Stomach smooth muscle (tissue), 2 donors: ENCODE measurements around the gene FSTL3.
"Not testable (repeated sequence)": the region's sequence is repeated elsewhere in the genome, so short reads cannot be mapped to it uniquely, and the experiment has no call there.

Source experiments
- H3K27ac ChIP-seq: one replicate; pipeline ENCODE4 v1.7.0; 2013; ENCODE audit warnings: mild to moderate bottlenecking, low read length, inconsistent platforms
- H3K27me3 ChIP-seq, 2 donors: one replicate each; pipeline ENCODE4 v1.7.0; 2013; ENCODE audit warnings: low read length in 2 of 2; ENCODE audit not compliant: insufficient read depth in 2 of 2, control insufficient read depth in 1 of 2
- H3K36me3 ChIP-seq, 2 donors: one replicate each; pipeline ENCODE4 v1.7.0; 2013; ENCODE audit warnings: low read length in 2 of 2; ENCODE audit not compliant: control insufficient read depth in 2 of 2, insufficient read depth in 2 of 2
- H3K4me1 ChIP-seq: one replicate; pipeline ENCODE4 v1.7.0; 2013; ENCODE audit warnings: low read length; ENCODE audit not compliant: control insufficient read depth, insufficient read depth
- H3K4me3 ChIP-seq, 2 donors: one replicate each; pipeline ENCODE4 v1.7.0; 2013; ENCODE audit warnings: low read length in 2 of 2
- H3K9ac ChIP-seq, 2 donors: one replicate each; pipeline ENCODE4 v1.7.0; 2013; ENCODE audit warnings: low read length in 2 of 2, mild to moderate bottlenecking in 1 of 2
- H3K9me3 ChIP-seq, 2 donors: one replicate each; pipeline ENCODE4 v1.7.0; 2013; ENCODE audit warnings: low read length in 2 of 2; ENCODE audit not compliant: control insufficient read depth in 2 of 2
- donor health status: healthy.
- donor health status: Pancreatic carcinoma.

The FSTL3 gene

DNA sequence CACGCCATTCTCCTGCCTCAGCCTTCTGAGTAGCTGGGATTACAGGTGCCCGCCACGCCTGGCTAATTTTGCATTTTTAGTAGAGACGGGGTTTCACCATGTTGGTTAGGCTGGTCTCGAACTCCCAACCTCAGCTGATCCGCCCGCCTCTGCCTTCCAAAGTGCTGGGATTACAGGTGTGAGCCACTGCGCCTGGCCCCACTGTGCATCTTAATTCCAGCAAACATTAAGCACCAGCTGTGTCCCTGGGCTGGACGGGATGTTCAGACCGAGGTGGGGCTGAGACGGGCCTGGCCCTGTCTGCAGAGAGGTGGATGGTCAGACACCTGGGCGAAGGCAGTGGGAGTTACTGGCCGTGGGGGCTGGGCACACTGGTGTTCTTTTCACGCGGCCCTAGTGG, 53.4 kb downstream of the FSTL3 start:
- not testable (repeated sequence) for H3K27ac ChIP-seq, H3K9me3 ChIP-seq, H3K4me3 ChIP-seq, H3K36me3 ChIP-seq, H3K9ac ChIP-seq, H3K27me3 ChIP-seq, H3K4me1 ChIP-seq

DNA sequence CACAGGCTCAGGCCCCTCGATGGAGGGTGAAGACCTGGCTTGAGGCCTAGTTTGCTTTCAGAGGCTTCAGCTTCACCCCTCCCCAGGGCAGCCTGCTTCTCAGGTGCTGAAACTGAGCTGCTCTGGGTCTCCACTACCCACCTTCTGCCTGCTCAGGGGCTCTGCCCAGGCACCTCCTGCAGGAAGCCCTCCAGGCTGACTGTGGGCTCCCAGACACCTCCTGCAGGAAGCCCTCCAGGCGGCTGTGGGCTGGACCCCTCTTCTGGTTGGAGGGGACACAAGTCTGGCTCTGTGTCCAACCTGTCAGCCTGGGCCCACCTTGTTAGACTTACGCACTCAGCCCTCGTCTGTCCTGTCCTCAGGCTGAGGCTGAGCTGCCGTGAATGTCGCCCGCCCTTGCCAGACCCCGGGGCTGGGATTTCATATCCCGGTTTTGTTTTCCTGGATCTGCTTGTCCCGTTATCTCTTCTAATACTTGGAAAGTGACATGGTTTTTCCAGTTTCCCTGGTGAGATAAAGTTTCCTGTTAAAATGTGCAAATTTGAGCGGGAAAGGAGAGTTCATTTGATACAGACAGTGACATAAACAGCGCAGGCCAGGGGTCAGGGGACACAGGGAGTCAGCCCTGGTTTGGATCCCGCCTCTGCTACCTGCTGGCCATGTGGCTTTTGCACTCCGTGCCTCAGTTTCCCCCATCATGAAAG, 53.9 kb downstream of the FSTL3 start:
- Histone ChIP-seq H3K27me3 (no peaks in the 10 kb centered on the region), H3K27ac (no peak overlapping the region), H3K9me3 (no peaks in the 10 kb centered on the region), H3K9ac (no peak overlapping the region), H3K4me1 (peaks cover 7% of the 10 kb centered on the region), H3K4me3 (no peak overlapping the region), H3K36me3 (no peaks in the 10 kb centered on the region)

DNA sequence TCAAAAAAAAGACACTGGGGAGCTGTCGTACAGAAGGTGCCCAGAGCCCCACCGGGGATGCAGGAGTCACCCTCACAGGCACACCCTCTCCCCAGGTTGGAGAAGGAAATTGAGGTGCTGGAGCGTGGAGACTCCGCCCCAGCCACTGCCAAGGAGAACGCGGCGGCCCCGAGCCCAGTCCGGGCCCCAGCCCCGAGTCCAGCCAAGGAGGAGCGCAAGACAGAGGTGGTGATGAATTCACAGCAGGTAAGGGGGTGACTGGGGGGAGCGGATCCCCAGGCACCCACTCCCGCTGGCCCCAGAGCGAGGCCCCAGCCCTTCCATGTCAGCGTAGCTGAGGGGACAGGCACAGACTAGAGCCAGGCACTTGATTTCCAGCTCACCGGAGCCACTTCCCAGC, 54.8 kb downstream of the FSTL3 start:
- Histone ChIP-seq H3K27me3 (no peaks in the 10 kb centered on the region), H3K27ac (no peak overlapping the region), H3K4me1 (peaks cover 4% of the 10 kb centered on the region), H3K9ac (no peak overlapping the region), H3K4me3 (no peak overlapping the region), H3K36me3 (no peaks in the 10 kb centered on the region), H3K9me3 (no peaks in the 10 kb centered on the region)

DNA sequence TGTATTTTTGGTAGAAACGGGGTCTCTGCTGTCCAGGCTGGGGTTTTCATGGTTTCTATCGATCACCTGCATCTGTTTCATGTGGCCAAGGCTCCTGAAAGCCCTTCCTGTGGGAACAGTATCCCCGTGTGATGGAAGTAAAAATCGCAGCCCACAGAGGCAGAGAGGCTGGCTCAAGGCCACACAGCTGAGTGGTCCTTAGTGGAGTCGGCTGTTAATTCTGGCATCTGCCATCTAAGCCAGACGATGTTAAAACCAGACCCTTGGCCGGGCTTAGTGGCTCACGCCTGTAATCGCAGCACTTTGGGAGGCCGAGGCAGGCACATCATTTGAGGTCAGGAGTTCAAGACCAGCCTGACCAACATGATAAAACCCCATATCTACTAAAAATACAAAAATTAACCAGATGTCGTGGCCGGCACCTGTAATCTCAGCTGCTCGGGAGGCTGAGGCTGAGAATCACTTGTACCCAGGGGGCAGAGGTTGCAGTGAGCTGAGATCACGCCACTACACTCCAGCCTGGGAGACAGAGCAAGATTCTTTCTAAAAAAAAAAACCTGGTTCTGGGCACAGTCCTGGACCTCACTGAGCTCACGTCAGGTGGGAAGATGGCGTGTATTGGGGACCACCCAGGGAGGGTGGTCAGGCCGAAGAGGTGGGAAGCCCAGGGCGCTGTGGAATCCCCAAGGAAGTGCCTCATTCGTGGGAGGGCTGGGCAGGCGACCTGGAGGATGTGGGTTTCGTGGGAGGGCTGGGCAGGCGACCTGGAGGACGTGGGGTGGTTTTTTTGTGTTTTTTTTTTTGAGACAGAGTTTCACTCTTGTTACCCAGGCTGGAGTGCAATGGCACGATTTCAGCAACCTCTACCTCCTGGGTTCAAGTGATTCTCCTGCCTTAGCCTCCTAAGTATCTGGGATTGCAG, 56.2 kb downstream of the FSTL3 start:
- H3K9ac ChIP-seq: no peak overlapping the region
- H3K9me3 ChIP-seq: no peaks in the 10 kb centered on the region
- no peak overlapping the region for H3K4me3 ChIP-seq
- peaks cover 4% of the 10 kb centered on the region for H3K4me1 ChIP-seq
- H3K27me3 ChIP-seq: no peaks in the 10 kb centered on the region
- no peaks in the 10 kb centered on the region for H3K36me3 ChIP-seq
- no peak overlapping the region for H3K27ac ChIP-seq
